Left lung (tissue), 10 donors: Measurements from ENCODE around the gene ZFYVE9. TPM values are rescaled to one million over a fixed set of nuclear protein-coding genes. Genes with fewer than 3 reads are reported as not detected.

Experiments used
- ATAC-seq: fragments of 200-7000 bp; cut with Tn5 transposase; one replicate; pipeline ENCODE4 v1.9.1; 2020; ENCODE audit warnings: moderate library complexity
- DNase-seq, 4 donors: peaks; one replicate each; pipeline ENCODE4 v3.0.0-alpha.2; 2013 to 2020
- H3K27ac ChIP-seq, 2 donors: fragments of 200-600 bp; sonication (generic) in 1 of 2; one replicate each; pipeline versions ENCODE4 v1.5.0 to v1.8.0; 2020 to 2021
- H3K27me3 ChIP-seq, 2 donors: fragments of 200-600 bp; sonication (generic) in 1 of 2; one replicate each; pipeline versions ENCODE4 v1.5.0 to v1.8.0; 2020 to 2021
- H3K36me3 ChIP-seq, 2 donors: fragments of 200-600 bp; sonication (generic) in 1 of 2; one replicate each; pipeline versions ENCODE4 v1.5.0 to v1.8.0; 2020 to 2021
- H3K4me1 ChIP-seq, 2 donors: fragments of 200-600 bp; one replicate each; pipeline ENCODE4 v1.8.0; 2021
- H3K4me3 ChIP-seq, 2 donors: fragments of 200-600 bp; sonication (generic) in 1 of 2; one replicate each; pipeline versions ENCODE4 v1.5.0 to v1.8.0; 2020 to 2021; ENCODE audit warnings: mild to moderate bottlenecking in 1 of 2
- H3K9me3 ChIP-seq, 2 donors: fragments of 200-600 bp; sonication (generic) in 1 of 2; one replicate each; pipeline versions ENCODE4 v1.5.0 to v1.8.0; 2020 to 2021
- intact Hi-C, 2 donors: fragments of 100-400 bp; cut with DNase I; formaldehyde crosslinking; loops; one replicate each; pipeline versions ENCODE4 v1.11.2 to v1.14.2; 2022
- polyA plus RNA-seq, 6 donors: library from polyadenylated mRNA; unstranded; fragments of 120-200 nt; gene quantifications; one replicate each; pipeline ENCODE4 v1.2.1, GENCODE V29; 2013; ENCODE audit not compliant: insufficient read length in 6 of 6
- total RNA-seq, 2 donors: library from RNA; stranded (reverse); fragmentation: NEBNext Ultra II Directional; extraction: Animal tissue kit (Norgen Biotek cat#: 25700); gene quantifications; one replicate each; pipeline ENCODE4 v1.2.1, GENCODE V29; 2021
- TF ChIP-seq, protein P1 (sequence below), 2 donors: fragments of 200-600 bp; sonication (generic) in 1 of 2; IDR thresholded peaks; one replicate each; pipeline versions ENCODE4 v1.5.0 to v1.8.0; 2021; ENCODE audit warnings: antibody characterized with exemption in 2 of 2
- donor health status: DM: no; HTN: yes; CAD: no.
- donor health status: DM: no; HTN: no; CAD: no.

ZFYVE9 gene
- total and polyA plus RNA-seq, 8 donors, result 15.2 to 38.1 (median 32.8) TPM

- H3K9me3 ChIP-seq, result no peaks in the 10 kb centered on the region
- ATAC-seq (no peak), DNase-seq (no peak)
- intact Hi-C loops, result no loop called here
- no peaks in the 10 kb centered on the region for H3K36me3 ChIP-seq
- no peak overlapping the region for H3K27ac ChIP-seq
- H3K27me3 ChIP-seq, result peaks cover 0 to 62% of the 10 kb centered on the region in 2 donors
- peaks cover 0 to 33% of the 10 kb centered on the region in 2 donors for H3K4me1 ChIP-seq
- no peak overlapping the region for H3K4me3 ChIP-seq
- TF ChIP-seq, protein P1, sequence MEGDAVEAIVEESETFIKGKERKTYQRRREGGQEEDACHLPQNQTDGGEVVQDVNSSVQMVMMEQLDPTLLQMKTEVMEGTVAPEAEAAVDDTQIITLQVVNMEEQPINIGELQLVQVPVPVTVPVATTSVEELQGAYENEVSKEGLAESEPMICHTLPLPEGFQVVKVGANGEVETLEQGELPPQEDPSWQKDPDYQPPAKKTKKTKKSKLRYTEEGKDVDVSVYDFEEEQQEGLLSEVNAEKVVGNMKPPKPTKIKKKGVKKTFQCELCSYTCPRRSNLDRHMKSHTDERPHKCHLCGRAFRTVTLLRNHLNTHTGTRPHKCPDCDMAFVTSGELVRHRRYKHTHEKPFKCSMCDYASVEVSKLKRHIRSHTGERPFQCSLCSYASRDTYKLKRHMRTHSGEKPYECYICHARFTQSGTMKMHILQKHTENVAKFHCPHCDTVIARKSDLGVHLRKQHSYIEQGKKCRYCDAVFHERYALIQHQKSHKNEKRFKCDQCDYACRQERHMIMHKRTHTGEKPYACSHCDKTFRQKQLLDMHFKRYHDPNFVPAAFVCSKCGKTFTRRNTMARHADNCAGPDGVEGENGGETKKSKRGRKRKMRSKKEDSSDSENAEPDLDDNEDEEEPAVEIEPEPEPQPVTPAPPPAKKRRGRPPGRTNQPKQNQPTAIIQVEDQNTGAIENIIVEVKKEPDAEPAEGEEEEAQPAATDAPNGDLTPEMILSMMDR (IDR thresholded peaks at IDR 0.05), result no peak
Observed at GRCh38 chr1:52238474-52238873, 96.6 kb downstream of the ZFYVE9 start.

- Histone ChIP-seq H3K36me3 (no peaks in the 10 kb centered on the region), H3K4me1 (peaks cover 0 to 33% of the 10 kb centered on the region in 2 donors), H3K27ac (no peak overlapping the region), H3K27me3 (peaks cover 0 to 62% of the 10 kb centered on the region in 2 donors), H3K4me3 (no peak overlapping the region), H3K9me3 (no peaks in the 10 kb centered on the region)
- ATAC-seq, result no peak
- DNase-seq, result no peak
- intact Hi-C loops, result no loop called here
- TF ChIP-seq, protein P1 (IDR thresholded peaks at IDR 0.05), result no peak
Observed at GRCh38 chr1:52238887-52239707, 97.2 kb downstream of the ZFYVE9 start.

DNA sequence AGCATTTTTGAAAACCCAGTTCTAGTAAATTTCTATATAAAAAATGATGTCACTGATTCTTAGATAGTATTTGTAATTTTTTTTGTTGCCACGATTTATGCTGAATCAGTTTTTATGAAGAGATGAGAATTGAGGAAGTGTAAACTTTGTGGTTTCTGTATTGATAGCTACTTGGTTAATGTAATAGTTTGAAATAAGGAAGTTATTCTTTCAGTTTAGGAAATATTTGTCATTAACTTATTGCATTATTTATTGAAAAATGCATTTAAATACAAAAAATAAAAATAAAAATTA, 97.8 kb downstream of the ZFYVE9 start:
- Histone ChIP-seq H3K27ac (no peak overlapping the region), H3K4me3 (no peak overlapping the region), H3K9me3 (no peaks in the 10 kb centered on the region), H3K27me3 (peaks cover 0 to 60% of the 10 kb centered on the region in 2 donors), H3K36me3 (no peaks in the 10 kb centered on the region), H3K4me1 (peaks cover 0 to 33% of the 10 kb centered on the region in 2 donors)
- no peak for ATAC-seq
- DNase-seq, result no peak
- TF ChIP-seq, protein P1 (IDR thresholded peaks at IDR 0.05), result no peak
- intact Hi-C loops, result no loop called here

- intact Hi-C loops, result no loop called here
- DNase-seq (no peak), ATAC-seq (no peak)
- no peaks in the 10 kb centered on the region for H3K9me3 ChIP-seq
- no peak overlapping the region for H3K27ac ChIP-seq
- TF ChIP-seq, protein P1 (IDR thresholded peaks at IDR 0.05), result no peak
- no peaks in the 10 kb centered on the region for H3K36me3 ChIP-seq
- H3K27me3 ChIP-seq, result peaks cover 0 to 69% of the 10 kb centered on the region in 2 donors
- H3K4me1 ChIP-seq, result peaks cover 0 to 33% of the 10 kb centered on the region in 2 donors
- H3K4me3 ChIP-seq, result no peak overlapping the region
Observed at GRCh38 chr1:52240592-52241210, 98.8 kb downstream of the ZFYVE9 start.

- no peak overlapping the region for H3K4me3 ChIP-seq
- intact Hi-C loops, result no loop called here
- peaks cover 0 to 32% of the 10 kb centered on the region in 2 donors for H3K4me1 ChIP-seq
- TF ChIP-seq, protein P1 (IDR thresholded peaks at IDR 0.05), result no peak
- DNase-seq (no peak), ATAC-seq (no peak)
- H3K27me3 ChIP-seq, result peaks cover 0 to 72% of the 10 kb centered on the region in 2 donors
- no peaks in the 10 kb centered on the region for H3K9me3 ChIP-seq
- no peaks in the 10 kb centered on the region for H3K36me3 ChIP-seq
- H3K27ac ChIP-seq, result no peak overlapping the region
Observed at GRCh38 chr1:52243221-52243987, 101.5 kb downstream of the ZFYVE9 start.
